SKM-1 treated with dmso at 0.1 percent for 144 hours (cell line): ENCODE results near the gene PEX5L.
"Not testable (repeated sequence)": the region's sequence is repeated elsewhere in the genome, so short reads cannot be mapped to it uniquely, and the experiment has no call there.

Source experiments
- DNase-seq: peaks from one replicate; lab custom pipeline; 2025; ENCODE audit not compliant: unreplicated experiment; lab: John Stamatoyannopoulos, UW

Gene PEX5L

GRCh38 chr3:180011927-180012326 is 24.8 kb downstream of the PEX5L start:
- no peak for DNase-seq

- not testable (repeated sequence) for DNase-seq
These were observed 28.4 kb downstream of the PEX5L start for GRCh38 chr3:180008318-180008717.

DNA sequence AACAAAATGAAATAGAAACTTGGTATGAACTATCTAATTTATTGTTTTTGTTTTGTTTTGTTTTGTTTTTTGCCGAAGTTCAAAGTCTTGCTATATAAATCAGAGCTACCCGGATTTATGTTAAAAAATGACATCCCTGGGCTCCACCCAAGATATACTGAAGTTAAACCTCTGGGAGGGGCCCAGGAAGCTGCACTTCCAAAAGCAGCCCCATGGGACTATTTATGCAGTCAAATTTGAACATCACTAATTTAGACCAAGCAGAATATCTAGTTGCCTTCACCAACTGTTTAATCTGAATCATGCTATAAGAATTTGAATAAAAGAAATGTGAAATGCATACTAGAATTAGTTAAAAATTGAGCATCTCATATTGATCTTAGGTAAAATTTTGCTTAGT is 32.2 kb downstream of the PEX5L start:
- no peak for DNase-seq

- no peak for DNase-seq
These were observed 34.7 kb downstream of the PEX5L start for GRCh38 chr3:180002006-180002405.

DNA sequence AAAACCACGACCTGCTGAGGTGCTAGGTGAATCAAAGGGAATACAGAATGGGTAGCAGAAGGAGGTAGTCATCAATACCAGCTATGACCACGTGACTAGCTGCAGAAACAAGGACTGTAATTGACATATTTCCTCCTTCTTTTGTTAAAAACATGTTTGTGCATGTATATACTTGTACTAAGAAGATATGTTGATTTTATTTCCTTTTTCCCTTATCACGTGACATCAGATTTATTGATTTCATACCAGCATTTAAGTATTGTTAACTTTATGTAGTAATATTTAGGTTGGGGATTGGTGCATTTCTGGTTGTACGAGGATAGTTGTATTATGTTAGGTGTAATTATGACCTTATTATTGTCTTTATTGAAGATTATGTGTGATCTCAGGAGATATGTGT is 36.2 kb downstream of the PEX5L start:
- no peak for DNase-seq

DNA sequence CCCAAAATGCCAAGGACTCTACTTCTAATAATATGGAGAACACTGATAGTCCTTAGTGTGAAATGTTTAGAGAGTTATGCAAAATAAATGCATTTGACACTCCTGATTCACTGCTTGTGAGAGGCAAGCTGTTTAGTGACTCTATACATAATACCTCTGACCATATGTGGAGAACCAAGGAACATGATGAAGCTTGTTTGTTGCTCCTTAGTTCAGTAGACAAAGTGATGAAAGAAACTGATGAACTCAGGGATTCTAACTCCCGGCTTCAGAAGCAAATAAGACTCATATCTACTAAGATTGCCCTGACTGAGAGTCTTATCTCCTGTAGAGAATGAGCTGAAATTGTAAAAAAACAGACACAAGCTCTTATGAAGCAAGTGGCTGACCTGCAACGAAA is 41.3 kb downstream of the PEX5L start:
- DNase-seq = no peak

- DNase-seq = no peak
These were observed 44.9 kb downstream of the PEX5L start for GRCh38 chr3:179991883-179992282.

DNA sequence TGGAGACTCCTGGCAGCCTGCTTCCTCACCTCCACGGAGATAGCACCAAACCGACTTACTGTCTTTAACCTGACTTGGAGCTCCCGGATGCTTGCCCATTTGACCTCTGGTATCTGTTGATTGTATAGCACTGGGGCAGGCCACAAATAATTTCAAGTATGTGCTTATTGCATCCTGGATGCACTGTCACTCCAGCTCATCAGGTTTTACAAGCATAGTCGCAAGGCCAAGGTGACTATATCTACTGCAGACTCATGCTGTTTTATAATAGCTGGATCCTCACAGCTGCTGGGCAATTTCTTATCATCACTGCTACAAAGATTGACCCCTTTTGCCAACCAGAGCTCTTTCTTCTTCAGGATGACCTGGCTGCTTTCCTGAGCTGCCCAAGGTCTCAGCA is 45.6 kb downstream of the PEX5L start:
- no peak for DNase-seq

GRCh38 chr3:179981646-179982045 is 55.1 kb downstream of the PEX5L start:
- no peak for DNase-seq

DNA sequence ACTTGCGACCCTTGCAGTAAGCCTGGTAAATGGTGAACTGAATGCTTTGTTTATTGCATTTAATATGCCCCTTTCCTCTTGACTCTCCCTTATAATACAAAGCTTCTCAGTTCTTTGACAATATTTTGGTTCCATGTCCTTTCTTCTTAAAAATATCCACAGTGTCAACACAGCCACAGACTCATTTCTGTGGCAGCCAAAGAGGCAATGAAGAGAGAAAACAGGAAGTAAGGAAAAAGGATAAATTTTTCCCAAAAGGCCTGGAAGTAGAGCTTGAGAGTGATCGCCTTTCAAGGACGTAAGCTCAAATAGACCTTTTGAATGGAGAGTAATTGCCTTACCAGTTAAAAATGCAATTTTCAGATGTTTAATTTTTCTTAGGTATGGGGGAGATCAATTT is 59.4 kb downstream of the PEX5L start:
- no peak for DNase-seq

DNA sequence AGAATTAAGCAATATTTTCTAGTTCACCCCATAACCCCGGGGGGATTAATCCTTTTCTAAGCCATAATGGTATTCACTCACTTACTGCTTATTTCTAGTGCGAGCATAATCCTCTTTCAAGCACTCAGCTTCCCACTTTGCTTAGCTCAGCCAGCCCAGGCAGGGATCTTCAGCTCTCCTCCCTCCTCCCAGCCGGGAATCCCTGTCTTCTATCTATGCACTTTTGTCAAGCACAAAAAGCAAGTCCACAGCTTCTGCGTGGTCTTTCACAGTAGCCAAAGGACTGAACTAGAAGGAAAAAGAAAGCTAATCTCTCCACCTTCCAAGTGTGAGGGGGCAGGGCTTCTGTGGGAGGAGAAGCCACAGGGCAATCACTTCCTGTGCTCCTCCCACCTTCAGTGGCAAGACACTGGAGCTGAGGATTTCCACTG is 62.8 kb downstream of the PEX5L start:
- no peak for DNase-seq

GRCh38 chr3:179972881-179973423 is 63.8 kb downstream of the PEX5L start:
- no peak for DNase-seq

DNA sequence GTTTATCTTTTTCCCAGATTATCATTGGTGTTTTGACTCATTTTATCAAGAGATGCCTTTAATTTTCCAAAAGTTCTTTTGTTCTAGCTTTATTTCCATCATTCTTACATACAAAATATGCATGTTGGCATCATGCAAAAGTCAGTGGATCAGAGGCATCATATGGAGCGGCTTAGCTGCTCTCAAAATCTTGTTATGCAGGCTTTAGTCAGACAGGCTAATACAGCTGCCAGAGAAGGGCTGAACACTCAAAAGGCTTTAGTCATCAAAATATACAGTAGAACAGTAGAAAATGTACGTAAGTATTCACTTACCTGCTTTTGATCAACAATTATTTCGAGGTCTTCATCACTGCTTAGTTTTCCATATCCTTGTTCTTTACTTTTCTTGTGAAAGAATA is 65.5 kb downstream of the PEX5L start:
- DNase-seq = no peak

GRCh38 chr3:179970746-179971145 is 66.0 kb downstream of the PEX5L start:
- no peak for DNase-seq

- no peak for DNase-seq
These were observed 67.2 kb downstream of the PEX5L start for GRCh38 chr3:179969525-179969924.

- no peak for DNase-seq
These were observed 69.1 kb downstream of the PEX5L start for GRCh38 chr3:179967622-179968021.

DNA sequence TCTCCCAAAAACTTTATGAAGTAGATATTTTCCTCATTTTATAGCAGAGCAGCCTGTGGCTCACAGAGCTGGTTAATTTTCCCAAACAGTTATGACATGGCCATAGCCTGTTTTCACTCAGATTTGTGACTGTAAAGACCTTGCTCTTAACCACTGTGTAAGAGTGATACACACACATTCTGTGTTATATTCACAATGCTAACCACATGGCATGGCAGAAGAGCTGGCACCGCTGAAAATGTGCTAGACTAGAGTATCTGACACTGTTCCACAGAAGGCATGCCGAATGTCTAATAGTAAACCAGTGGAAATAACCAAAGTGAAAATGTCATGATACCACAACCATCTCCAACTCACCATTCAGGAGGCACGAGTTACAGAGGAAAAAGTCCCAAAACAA is 71.8 kb downstream of the PEX5L start:
- DNase-seq = no peak

DNA sequence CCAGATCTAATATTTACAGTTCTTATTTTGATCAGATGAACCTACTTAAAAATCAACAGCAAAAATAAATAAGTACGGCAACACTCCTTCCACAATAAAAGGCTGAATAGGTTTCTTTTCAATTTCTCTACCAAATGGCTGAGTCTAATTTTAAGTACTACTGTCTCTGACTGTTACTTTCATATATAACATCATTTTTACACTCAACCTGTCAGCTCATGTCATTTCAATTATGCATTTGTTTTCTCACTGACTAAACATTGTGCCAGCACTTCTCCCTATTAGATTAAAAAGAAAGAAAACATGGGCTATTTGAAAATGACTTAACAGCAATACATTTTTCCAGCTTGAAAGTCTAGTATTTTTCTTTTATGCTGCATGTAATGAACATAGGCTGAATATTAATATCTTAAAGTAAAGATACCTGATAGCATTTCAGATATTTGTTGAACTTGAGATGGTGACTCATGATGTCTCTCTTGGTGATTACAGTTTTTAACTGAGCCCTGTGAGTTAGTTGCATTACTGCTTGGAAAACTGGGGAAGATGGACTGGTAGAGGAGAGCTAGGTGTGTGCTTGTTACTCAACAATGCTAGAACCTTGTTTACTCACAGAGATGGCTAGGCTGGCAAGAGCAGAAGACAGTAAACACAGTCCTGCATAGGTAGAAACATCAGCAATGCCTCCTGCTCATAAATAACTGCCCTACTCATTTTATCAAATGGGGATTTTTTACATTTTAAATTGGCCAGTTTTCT is 73.9 kb downstream of the PEX5L start:
- no peak for DNase-seq

DNA sequence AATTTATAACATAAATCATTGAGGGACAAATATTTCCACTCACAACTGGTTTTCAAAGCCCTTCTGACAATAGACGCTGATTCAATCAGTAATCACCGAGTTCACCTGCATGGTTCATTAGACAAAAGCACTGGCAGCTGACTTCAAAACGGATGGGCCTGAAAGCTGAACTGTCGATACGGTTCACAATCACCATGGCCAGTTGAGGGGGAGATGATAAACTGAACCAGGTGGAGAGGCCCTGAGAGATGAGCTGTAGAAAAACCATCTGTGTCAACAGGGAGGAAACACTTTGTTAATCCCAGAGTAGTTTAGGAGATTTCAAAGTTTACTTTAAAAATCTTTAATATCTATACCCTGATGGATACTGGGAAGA is 75.0 kb downstream of the PEX5L start:
- DNase-seq = no peak

DNA sequence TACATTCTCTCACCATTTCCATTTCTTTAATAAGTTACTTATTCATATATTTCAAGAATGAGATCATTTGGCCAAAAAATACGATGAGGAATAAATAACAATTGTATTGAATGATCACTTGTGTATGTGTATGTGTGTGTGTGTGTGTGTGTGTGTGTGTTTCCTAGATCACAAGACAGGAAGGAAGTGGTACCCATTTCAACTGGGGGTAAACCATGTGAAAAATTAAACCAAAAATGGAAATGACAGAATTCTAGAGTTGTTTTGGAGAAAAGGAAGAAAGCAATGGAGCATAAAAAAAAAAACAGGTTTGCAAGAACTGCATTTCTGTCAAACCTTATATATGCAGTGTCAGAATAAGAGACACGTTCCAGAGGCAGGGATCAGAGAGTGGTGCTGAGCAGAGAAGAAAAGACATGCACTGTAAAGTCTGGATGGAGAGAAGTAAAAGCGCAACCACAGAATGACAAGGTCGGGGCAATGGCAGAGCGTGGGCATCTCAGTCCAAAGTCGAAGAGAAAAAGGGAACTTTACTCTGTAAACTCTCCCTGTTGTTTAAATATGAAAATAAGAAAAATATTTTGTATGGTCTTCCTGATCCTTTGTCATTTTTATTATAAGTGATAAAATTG is 75.5 kb downstream of the PEX5L start:
- DNase-seq = no peak

GRCh38 chr3:179958759-179959158 is 78.0 kb downstream of the PEX5L start:
- no peak for DNase-seq

DNA sequence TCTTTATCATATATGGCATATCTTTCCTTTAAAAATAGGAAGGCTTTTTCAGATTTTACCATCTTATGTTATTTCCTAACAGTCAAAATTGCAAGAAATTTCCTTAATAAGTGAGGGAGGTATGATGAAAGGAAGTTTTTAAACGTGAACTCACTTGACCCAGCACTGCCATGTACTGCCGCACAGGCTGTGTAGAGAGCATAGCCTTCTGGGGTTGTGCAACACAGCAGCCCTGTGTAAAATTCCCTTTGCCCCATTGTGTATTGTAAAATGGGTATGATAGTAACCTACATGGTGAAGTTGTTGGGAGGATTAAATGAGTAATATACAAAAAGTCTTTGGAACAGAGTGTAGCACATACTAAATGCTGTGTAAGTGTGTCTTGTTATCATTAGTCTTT is 78.6 kb downstream of the PEX5L start:
- no peak for DNase-seq
